Measurements from ENCODE around the gene SLC16A4. TPM values are rescaled to one million over a fixed set of nuclear protein-coding genes. Genes with fewer than 3 reads are reported as not detected.
A peak's percentile ranks its signal among the peaks of the same experiment; 100 is the strongest.

Gene SLC16A4
- total and polyA plus RNA-seq, 4 donors: 11.5 to 23.2 (median 18.8) TPM

- no peak for ATAC-seq (ENCODE audit: low FRiP score)
- H3K27ac ChIP-seq (ENCODE audit: low read depth in 1 of 2, low read length in 2 of 2): no peak overlapping the region
- H3K36me3 ChIP-seq (ENCODE audit: control insufficient read depth in 1 of 2, insufficient read depth in 2 of 2, low read length in 1 of 2): no peaks in the 10 kb centered on the region
- H3K9me3 ChIP-seq (ENCODE audit: control insufficient read depth, low read length): no peaks in the 10 kb centered on the region
- intact Hi-C loops (cut with DNase I): no loop called here
- no peaks in the 10 kb centered on the region for H3K27me3 ChIP-seq (ENCODE audit: control insufficient read depth in 1 of 2, insufficient read depth in 2 of 2, low read length in 1 of 2)
- H3K4me3 ChIP-seq (ENCODE audit: low read length in 2 of 2): no peak overlapping the region
- DNase-seq: no peak
- 86 to 97% methylated on average over 4 of the region's 4 CpGs for WGBS, 2 donors
- H3K4me1 ChIP-seq (ENCODE audit: control insufficient read depth in 1 of 2, insufficient read depth in 2 of 2, low read length in 2 of 2): no peaks in the 10 kb centered on the region
These were observed 40.1 kb upstream of the SLC16A4 start for GRCh38 chr1:110430901-110431300.

- intact Hi-C loops (cut with DNase I): no loop called here
- ATAC-seq (ENCODE audit: low FRiP score) (no peak), DNase-seq (no peak)
- no peaks in the 10 kb centered on the region for H3K36me3 ChIP-seq (ENCODE audit: control insufficient read depth in 1 of 2, insufficient read depth in 2 of 2, low read length in 1 of 2)
- no peaks in the 10 kb centered on the region for H3K4me1 ChIP-seq (ENCODE audit: control insufficient read depth in 1 of 2, insufficient read depth in 2 of 2, low read length in 2 of 2)
- WGBS, 2 donors: 80% methylated on average over 6 of the region's 6 CpGs
- no peak overlapping the region for H3K4me3 ChIP-seq (ENCODE audit: low read length in 2 of 2)
- H3K9me3 ChIP-seq (ENCODE audit: control insufficient read depth, low read length): no peaks in the 10 kb centered on the region
- H3K27me3 ChIP-seq (ENCODE audit: control insufficient read depth in 1 of 2, insufficient read depth in 2 of 2, low read length in 1 of 2): no peaks in the 10 kb centered on the region
- no peak overlapping the region for H3K27ac ChIP-seq (ENCODE audit: low read depth in 1 of 2, low read length in 2 of 2)
These were observed 39.5 kb upstream of the SLC16A4 start for GRCh38 chr1:110430366-110430765.

- Histone ChIP-seq H3K27ac (ENCODE audit: low read depth in 1 of 2, low read length in 2 of 2) (no peak overlapping the region), H3K27me3 (ENCODE audit: control insufficient read depth in 1 of 2, insufficient read depth in 2 of 2, low read length in 1 of 2) (no peaks in the 10 kb centered on the region), H3K9me3 (ENCODE audit: control insufficient read depth, low read length) (no peaks in the 10 kb centered on the region), H3K36me3 (ENCODE audit: control insufficient read depth in 1 of 2, insufficient read depth in 2 of 2, low read length in 1 of 2) (no peaks in the 10 kb centered on the region), H3K4me1 (ENCODE audit: control insufficient read depth in 1 of 2, insufficient read depth in 2 of 2, low read length in 2 of 2) (no peaks in the 10 kb centered on the region), H3K4me3 (ENCODE audit: low read length in 2 of 2) (no peak overlapping the region)
- WGBS, 2 donors: 69 to 81% methylated on average over 4 of the region's 4 CpGs
- intact Hi-C loops (cut with DNase I): no loop called here
- ATAC-seq (ENCODE audit: low FRiP score): no peak
- DNase-seq: no peak
These were observed 38.1 kb upstream of the SLC16A4 start for GRCh38 chr1:110428946-110429345.

GRCh38 chr1:110426854-110427253, 36.0 kb upstream of the SLC16A4 start:
- WGBS, 2 donors: 80 to 83% methylated on average over 4 of the region's 4 CpGs
- Histone ChIP-seq H3K4me1 (ENCODE audit: control insufficient read depth in 1 of 2, insufficient read depth in 2 of 2, low read length in 2 of 2) (no peaks in the 10 kb centered on the region), H3K9me3 (ENCODE audit: control insufficient read depth, low read length) (no peaks in the 10 kb centered on the region), H3K4me3 (ENCODE audit: low read length in 2 of 2) (no peak overlapping the region), H3K27me3 (ENCODE audit: control insufficient read depth in 1 of 2, insufficient read depth in 2 of 2, low read length in 1 of 2) (no peaks in the 10 kb centered on the region), H3K27ac (ENCODE audit: low read depth in 1 of 2, low read length in 2 of 2) (no peak overlapping the region), H3K36me3 (ENCODE audit: control insufficient read depth in 1 of 2, insufficient read depth in 2 of 2, low read length in 1 of 2) (no peaks in the 10 kb centered on the region)
- intact Hi-C loops (cut with DNase I): no loop called here
- no peak for ATAC-seq (ENCODE audit: low FRiP score)
- DNase-seq: no peak

GRCh38 chr1:110425612-110426152, 34.9 kb upstream of the SLC16A4 start:
- no peak overlapping the region for H3K27ac ChIP-seq (ENCODE audit: low read depth in 1 of 2, low read length in 2 of 2)
- H3K27me3 ChIP-seq (ENCODE audit: control insufficient read depth in 1 of 2, insufficient read depth in 2 of 2, low read length in 1 of 2): no peaks in the 10 kb centered on the region
- DNase-seq (no peak), ATAC-seq (ENCODE audit: low FRiP score) (peak; percentile 61)
- H3K9me3 ChIP-seq (ENCODE audit: control insufficient read depth, low read length): no peaks in the 10 kb centered on the region
- H3K36me3 ChIP-seq (ENCODE audit: control insufficient read depth in 1 of 2, insufficient read depth in 2 of 2, low read length in 1 of 2): no peaks in the 10 kb centered on the region
- intact Hi-C loops (cut with DNase I): no loop called here
- H3K4me1 ChIP-seq (ENCODE audit: control insufficient read depth in 1 of 2, insufficient read depth in 2 of 2, low read length in 2 of 2): no peaks in the 10 kb centered on the region
- no peak overlapping the region for H3K4me3 ChIP-seq (ENCODE audit: low read length in 2 of 2)
- WGBS, 2 donors: 15 to 25% methylated on average over 9 of the region's 9 CpGs

- H3K27me3 ChIP-seq (ENCODE audit: control insufficient read depth in 1 of 2, insufficient read depth in 2 of 2, low read length in 1 of 2): no peaks in the 10 kb centered on the region
- no peaks in the 10 kb centered on the region for H3K9me3 ChIP-seq (ENCODE audit: control insufficient read depth, low read length)
- H3K27ac ChIP-seq (ENCODE audit: low read depth in 1 of 2, low read length in 2 of 2): no peak overlapping the region
- no peaks in the 10 kb centered on the region for H3K36me3 ChIP-seq (ENCODE audit: control insufficient read depth in 1 of 2, insufficient read depth in 2 of 2, low read length in 1 of 2)
- WGBS, 2 donors: 66 to 73% methylated on average over 9 of the region's 9 CpGs
- DNase-seq (no peak), ATAC-seq (ENCODE audit: low FRiP score) (peak; percentile 49)
- intact Hi-C loops (cut with DNase I): no loop called here
- no peaks in the 10 kb centered on the region for H3K4me1 ChIP-seq (ENCODE audit: control insufficient read depth in 1 of 2, insufficient read depth in 2 of 2, low read length in 2 of 2)
- H3K4me3 ChIP-seq (ENCODE audit: low read length in 2 of 2): no peak overlapping the region
These were observed 34.1 kb upstream of the SLC16A4 start for GRCh38 chr1:110424699-110425611.

- WGBS, 2 donors: 62% methylated on average over 2 of the region's 2 CpGs
- ATAC-seq (ENCODE audit: low FRiP score): peak; percentile 55
- H3K27ac ChIP-seq (ENCODE audit: low read depth in 1 of 2, low read length in 2 of 2): no peak overlapping the region
These were observed 30.3 kb upstream of the SLC16A4 start for GRCh38 chr1:110420874-110421793.

GRCh38 chr1:110420023-110420662, 29.3 kb upstream of the SLC16A4 start:
- 87 to 90% methylated on average over 10 of the region's 10 CpGs for WGBS, 2 donors

More at GRCh38 chr1:110420874-110421793, 30.3 kb upstream of the SLC16A4 start:
- H3K4me1 ChIP-seq (ENCODE audit: control insufficient read depth in 1 of 2, insufficient read depth in 2 of 2, low read length in 2 of 2): no peaks in the 10 kb centered on the region
- H3K4me3 ChIP-seq (ENCODE audit: low read length in 2 of 2): no peak overlapping the region
- H3K27me3 ChIP-seq (ENCODE audit: control insufficient read depth in 1 of 2, insufficient read depth in 2 of 2, low read length in 1 of 2): no peaks in the 10 kb centered on the region
- DNase-seq: peak in 1 of 2 donors; percentile 55
- intact Hi-C loops (cut with DNase I): no loop called here
- H3K9me3 ChIP-seq (ENCODE audit: control insufficient read depth, low read length): no peaks in the 10 kb centered on the region
- H3K36me3 ChIP-seq (ENCODE audit: control insufficient read depth in 1 of 2, insufficient read depth in 2 of 2, low read length in 1 of 2): no peaks in the 10 kb centered on the region

More at GRCh38 chr1:110420023-110420662, 29.3 kb upstream of the SLC16A4 start:
- intact Hi-C loops (cut with DNase I): no loop called here
- H3K9me3 ChIP-seq (ENCODE audit: control insufficient read depth, low read length): no peaks in the 10 kb centered on the region
- no peak overlapping the region for H3K4me3 ChIP-seq (ENCODE audit: low read length in 2 of 2)
- no peak overlapping the region for H3K27ac ChIP-seq (ENCODE audit: low read depth in 1 of 2, low read length in 2 of 2)
- ATAC-seq (ENCODE audit: low FRiP score) (no peak), DNase-seq (no peak)
- H3K27me3 ChIP-seq (ENCODE audit: control insufficient read depth in 1 of 2, insufficient read depth in 2 of 2, low read length in 1 of 2): no peaks in the 10 kb centered on the region
- H3K36me3 ChIP-seq (ENCODE audit: control insufficient read depth in 1 of 2, insufficient read depth in 2 of 2, low read length in 1 of 2): no peaks in the 10 kb centered on the region
- no peaks in the 10 kb centered on the region for H3K4me1 ChIP-seq (ENCODE audit: control insufficient read depth in 1 of 2, insufficient read depth in 2 of 2, low read length in 2 of 2)
